Mesendoderm (in vitro differentiated cells): ENCODE data around the gene CBS.
A peak's percentile ranks its signal among the peaks of the same experiment; 100 is the strongest.
"Not testable (repeated sequence)": the region's sequence is repeated elsewhere in the genome, so short reads cannot be mapped to it uniquely, and the experiment has no call there.

Experiments used
- DNase-seq: peaks from one replicate; pipeline ENCODE4 v3.0.0; 2013
- H2AK5ac ChIP-seq: 2 replicates; pipeline ENCODE4 v1.6.1; 2013; ENCODE audit warnings: low read length, inconsistent platforms
- H2BK120ac ChIP-seq: 2 replicates; pipeline ENCODE4 v1.6.1; 2013; ENCODE audit warnings: low read depth, mild to moderate bottlenecking, low read length, moderate library complexity, mixed read lengths
- H2BK15ac ChIP-seq: replicated peaks from 2 replicates; pipeline ENCODE4 v1.6.1; 2013; ENCODE audit warnings: low read depth, mild to moderate bottlenecking, moderate library complexity
- H2BK5ac ChIP-seq: 2 replicates; pipeline ENCODE4 v1.6.1; 2013; ENCODE audit warnings: low read length, inconsistent platforms
- H3K18ac ChIP-seq: 2 replicates; pipeline ENCODE4 v1.6.1; 2013; ENCODE audit warnings: mild to moderate bottlenecking, low read length, mixed read lengths
- H3K23ac ChIP-seq: one replicate; pipeline ENCODE4 v1.6.1; 2013; ENCODE audit warnings: low read length
- H3K27ac ChIP-seq: 2 replicates; pipeline ENCODE4 v1.5.1; 2013; ENCODE audit warnings: low read depth, mild to moderate bottlenecking, inconsistent platforms, low read length, moderate library complexity
- H3K27me3 ChIP-seq: 2 replicates; pipeline ENCODE4 v1.6.1; 2013; ENCODE audit warnings: low read length, control low read depth, mild to moderate bottlenecking, inconsistent platforms; ENCODE audit not compliant: insufficient read depth, poor library complexity
- H3K36me3 ChIP-seq: 2 replicates; pipeline ENCODE4 v1.6.1; 2013; ENCODE audit warnings: low read length, inconsistent platforms; ENCODE audit not compliant: control insufficient read depth, insufficient read depth
- H3K4ac ChIP-seq: one replicate; pipeline ENCODE4 v1.6.1; 2013; ENCODE audit warnings: low read depth, mild to moderate bottlenecking, low read length, moderate library complexity
- H3K4me1 ChIP-seq: 2 replicates; pipeline ENCODE4 v1.6.1; 2013; ENCODE audit warnings: low read depth, low read length, inconsistent platforms; ENCODE audit not compliant: control insufficient read depth
- H3K4me2 ChIP-seq: 2 replicates; pipeline ENCODE4 v1.6.1; 2013; ENCODE audit warnings: low read length
- H3K4me3 ChIP-seq: 2 replicates; pipeline ENCODE4 v1.5.1; 2013; ENCODE audit warnings: mild to moderate bottlenecking, low read length
- H3K56ac ChIP-seq: one replicate; pipeline ENCODE4 v1.6.1; 2013; ENCODE audit warnings: low read length
- H3K79me1 ChIP-seq: 2 replicates; pipeline ENCODE4 v1.6.1; 2013; ENCODE audit warnings: low read length, inconsistent platforms
- H3K79me2 ChIP-seq: 2 replicates; pipeline ENCODE4 v1.6.1; 2013; ENCODE audit warnings: mild to moderate bottlenecking, low read length; ENCODE audit not compliant: control insufficient read depth, insufficient read depth
- H3K9ac ChIP-seq: 2 replicates; pipeline ENCODE4 v1.6.1; 2013; ENCODE audit warnings: low read length, inconsistent platforms
- H4K5ac ChIP-seq: one replicate; pipeline ENCODE4 v1.6.1; 2013; ENCODE audit warnings: low read length
- H4K8ac ChIP-seq: one replicate; pipeline ENCODE4 v1.6.1; 2013; ENCODE audit warnings: low read depth, mild to moderate bottlenecking, control low read depth, low read length, moderate library complexity
- WGBS: extraction: QIAGEN DNeasy Blood & Tissue Kit; methylation state at CpG from one replicate; pipeline ENCODE4 v1.1.7; 2013; ENCODE audit warnings: low lambda C conversion rate, missing lambda C conversion rate; ENCODE audit not compliant: insufficient coverage; ENCODE audit errors: extremely low coverage; 5-methylcytosine and 5-hydroxymethylcytosine counted together

The CBS gene

DNA sequence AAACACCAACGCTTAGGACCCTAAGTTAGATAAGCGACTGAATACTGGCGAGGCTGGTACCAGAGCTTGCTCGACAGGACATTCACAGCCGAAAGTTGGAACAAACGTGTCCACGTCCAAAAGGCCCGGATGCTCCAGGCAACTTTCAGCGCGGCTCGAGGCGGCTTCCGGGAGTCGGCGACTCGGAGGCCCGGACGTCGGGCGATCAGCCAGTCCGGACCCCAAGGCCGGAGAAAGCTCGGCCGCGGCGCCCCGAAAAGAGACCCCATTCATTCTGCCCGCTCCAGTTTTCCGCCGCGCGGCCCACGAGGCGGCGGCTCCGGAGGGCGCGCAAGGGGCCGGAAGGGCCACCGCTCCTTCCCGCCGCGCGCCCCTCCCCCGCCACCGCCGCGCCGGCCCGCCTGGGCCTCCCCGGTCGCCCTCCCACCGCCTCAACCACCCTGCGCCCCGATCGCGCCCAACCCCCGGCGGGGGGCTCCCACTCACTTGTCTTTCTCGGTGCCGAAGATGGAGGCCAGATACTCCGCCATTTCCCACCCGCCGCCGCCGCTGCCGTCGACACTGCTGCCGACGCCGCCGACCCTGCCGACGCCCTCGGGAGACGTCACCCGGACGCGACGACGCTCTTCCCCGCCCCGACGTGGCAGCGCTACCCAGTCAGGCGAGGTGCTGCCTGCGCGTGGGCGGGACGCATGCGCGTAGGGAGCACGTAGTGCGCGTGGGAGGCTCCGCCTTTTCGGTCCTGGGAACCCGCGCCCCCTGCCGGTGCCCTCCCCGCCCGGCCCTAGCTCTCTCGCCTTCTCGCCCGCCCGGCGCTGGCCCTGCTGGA is 31.5 kb upstream of the CBS start, which contains the start of gene U2AF1:
Gene U2AF1, minus strand, starts transcription at position 606 of the 829 bp plus-strand sequence. Its CDS starts 76 bp downstream, at position 530.
- Histone ChIP-seq H3K56ac (peak within 1 kb of the TSS; percentile 83), H3K4me3 (peak within 1 kb of the TSS; percentile 42), H3K9ac (peak within 1 kb of the TSS; percentile 63), H3K18ac (peak within 1 kb of the TSS; percentile 84)
- peak; percentile 16 for DNase-seq
- H2BK15ac ChIP-seq, H3K4ac ChIP-seq, H4K8ac ChIP-seq, H3K4me2 ChIP-seq, H2BK120ac ChIP-seq, H3K23ac ChIP-seq, H2AK5ac ChIP-seq, H4K5ac ChIP-seq, H3K27me3 ChIP-seq, H3K79me1 ChIP-seq, H2BK5ac ChIP-seq, H3K36me3 ChIP-seq, H3K79me2 ChIP-seq, H3K27ac ChIP-seq, H3K4me1 ChIP-seq: not testable (repeated sequence)
- no CpG with 5 or more reads among the region's 107 CpGs for WGBS

GRCh38 chr21:43104642-43105041 is 29.0 kb upstream of the CBS start:
- no CpG with 5 or more reads among the region's 5 CpGs for WGBS

DNA sequence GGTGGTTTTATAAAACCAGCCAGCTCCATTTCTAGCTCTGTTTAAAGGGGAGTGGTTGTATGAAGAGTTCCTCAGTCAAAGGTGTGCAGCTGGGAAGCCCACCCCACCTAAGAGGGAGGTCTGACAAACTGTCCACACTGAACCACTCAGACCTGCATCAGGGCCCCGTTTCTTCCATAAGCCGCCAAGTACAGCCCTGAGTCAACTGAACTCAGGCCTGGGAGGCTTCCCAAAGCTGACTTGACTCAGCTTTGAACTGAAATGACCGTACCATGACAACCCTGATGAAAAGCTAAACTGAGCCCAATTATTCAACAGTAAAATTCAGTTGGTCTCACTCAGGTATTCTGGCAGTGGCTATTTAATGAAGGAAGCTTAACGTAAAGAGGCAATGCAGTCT is 26.6 kb upstream of the CBS start:
- not testable (repeated sequence) for H2AK5ac ChIP-seq, H3K27me3 ChIP-seq, H3K4me2 ChIP-seq, H4K8ac ChIP-seq, H3K27ac ChIP-seq, H3K56ac ChIP-seq, H3K23ac ChIP-seq, H3K79me1 ChIP-seq, H3K36me3 ChIP-seq, H2BK15ac ChIP-seq, H3K4ac ChIP-seq, H2BK5ac ChIP-seq, H2BK120ac ChIP-seq, H3K9ac ChIP-seq, H3K4me3 ChIP-seq, H3K4me1 ChIP-seq, H4K5ac ChIP-seq, H3K79me2 ChIP-seq, H3K18ac ChIP-seq, DNase-seq
- WGBS, result no CpG with 5 or more reads among the region's 4 CpGs

More at GRCh38 chr21:43104642-43105041, 29.0 kb upstream of the CBS start:
- not testable (repeated sequence) for H3K27ac ChIP-seq, H2AK5ac ChIP-seq, H3K23ac ChIP-seq, H3K36me3 ChIP-seq, DNase-seq, H3K9ac ChIP-seq, H3K79me2 ChIP-seq, H4K8ac ChIP-seq, H3K4me3 ChIP-seq, H3K4me1 ChIP-seq, H3K4ac ChIP-seq, H4K5ac ChIP-seq, H3K56ac ChIP-seq, H2BK15ac ChIP-seq, H3K27me3 ChIP-seq, H3K79me1 ChIP-seq, H3K18ac ChIP-seq, H2BK120ac ChIP-seq, H3K4me2 ChIP-seq, H2BK5ac ChIP-seq

- not testable (repeated sequence) for H3K79me1 ChIP-seq, H3K36me3 ChIP-seq, H3K4ac ChIP-seq, H3K23ac ChIP-seq, H2BK5ac ChIP-seq, H4K5ac ChIP-seq, DNase-seq, H3K4me1 ChIP-seq, H4K8ac ChIP-seq, H2BK15ac ChIP-seq, H3K27ac ChIP-seq, H3K56ac ChIP-seq, H3K4me3 ChIP-seq, H3K4me2 ChIP-seq, H2BK120ac ChIP-seq, H3K18ac ChIP-seq, H3K9ac ChIP-seq, H3K27me3 ChIP-seq, H2AK5ac ChIP-seq, H3K79me2 ChIP-seq
- no CpG with 5 or more reads among the region's 5 CpGs for WGBS
These were observed 26.0 kb upstream of the CBS start for GRCh38 chr21:43101676-43102075.

DNA sequence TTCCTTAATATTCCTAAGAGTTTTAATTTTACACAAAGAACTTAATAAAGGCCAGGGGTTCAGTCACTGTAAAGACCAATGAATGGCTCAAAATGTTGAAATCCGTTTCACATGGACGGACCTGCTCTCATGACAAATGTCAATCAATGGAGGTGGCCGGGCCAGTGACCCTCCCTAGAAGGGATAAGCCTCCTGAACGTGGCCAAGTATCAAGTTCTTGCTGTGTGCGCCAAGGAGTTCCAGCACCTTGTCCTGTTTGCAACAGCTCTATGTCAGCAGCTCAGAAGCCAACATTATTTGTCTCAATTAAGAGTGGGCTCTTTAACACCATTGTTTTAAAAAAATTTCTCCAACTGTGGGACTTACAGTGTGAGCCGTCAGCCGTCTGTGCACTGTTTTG is 25.4 kb upstream of the CBS start:
- H3K4me3 ChIP-seq, DNase-seq, H3K4ac ChIP-seq, H3K79me1 ChIP-seq, H3K9ac ChIP-seq, H4K5ac ChIP-seq, H3K27ac ChIP-seq, H3K36me3 ChIP-seq, H2BK15ac ChIP-seq, H2AK5ac ChIP-seq, H2BK120ac ChIP-seq, H3K18ac ChIP-seq, H2BK5ac ChIP-seq, H3K79me2 ChIP-seq, H3K56ac ChIP-seq, H3K23ac ChIP-seq, H3K4me1 ChIP-seq, H3K4me2 ChIP-seq, H3K27me3 ChIP-seq, H4K8ac ChIP-seq: not testable (repeated sequence)
- WGBS, result no CpG with 5 or more reads among the region's 7 CpGs
